Mesothelial cell of epicardium (in vitro differentiated cells): ENCODE data around the gene OR2D2. TPM values are rescaled to one million over a fixed set of nuclear protein-coding genes. Genes with fewer than 3 reads are reported as not detected.

Experiments used
- DNase-seq, 2 experiments: peaks; one replicate each; pipeline ENCODE4 v3.0.0; 2021; ENCODE audit warnings: low spot score in 2 of 2; ENCODE audit not compliant: unreplicated experiment in 2 of 2
- H3K27ac Mint-ChIP-seq: 2 replicates; pipeline ENCODE4 v1.8.0; 2021; ENCODE audit warnings: mixed read lengths
- H3K27me3 Mint-ChIP-seq: 2 replicates; pipeline ENCODE4 v1.8.0; 2021; ENCODE audit warnings: low read depth, mixed read lengths
- H3K36me3 Mint-ChIP-seq: 2 replicates; pipeline ENCODE4 v1.8.0; 2021; ENCODE audit warnings: mixed read lengths
- H3K4me1 Mint-ChIP-seq: 2 replicates; pipeline ENCODE4 v1.8.0; 2021; ENCODE audit warnings: mixed read lengths
- H3K4me3 Mint-ChIP-seq: 2 replicates; pipeline ENCODE4 v1.8.0; 2021; ENCODE audit warnings: mild to moderate bottlenecking, moderate library complexity, mixed read lengths
- H3K9me3 Mint-ChIP-seq: 2 replicates; pipeline ENCODE4 v1.8.0; 2021; ENCODE audit warnings: mixed read lengths
- CTCF ChIP-seq: fragments of 200-600 bp; sonication (generic); IDR thresholded peaks from one replicate; pipeline ENCODE4 v1.5.0; 2021; ENCODE audit warnings: antibody characterized with exemption; ENCODE audit not compliant: unreplicated experiment
- total RNA-seq: library from RNA; stranded (reverse); gene quantifications from 3 replicates; pipeline ENCODE4 v1.2.1, GENCODE V29; 2021

The OR2D2 gene
- total RNA-seq, 1 donor from 2014 or later, result 0.85 TPM

DNA sequence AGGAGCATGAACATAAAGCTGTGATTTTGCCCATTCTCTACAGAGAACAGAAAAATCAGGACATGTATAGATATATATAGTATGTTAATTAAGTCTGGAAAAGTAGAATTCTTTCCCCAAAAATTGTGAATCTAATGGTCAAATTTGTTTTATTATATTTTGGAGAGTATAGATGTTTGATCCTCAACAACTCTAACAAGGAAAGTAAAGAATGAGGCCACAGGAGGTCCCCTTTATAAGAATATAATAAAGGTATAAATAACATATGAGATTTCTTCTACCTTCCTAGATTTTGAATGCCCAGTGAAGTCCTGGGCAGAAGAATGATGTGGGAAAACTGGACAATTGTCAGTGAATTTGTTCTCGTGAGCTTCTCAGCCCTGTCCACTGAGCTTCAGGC, 16.0 kb downstream of the OR2D2 start, which contains the start of gene OR10A4:
Gene OR10A4 (plus strand): TSS at position 301 of the 400 bp plus-strand sequence. CDS start 23 bp downstream, at position 324.
- no peaks in the 10 kb centered on the region for H3K36me3 Mint-ChIP-seq

GRCh38 chr11:6875761-6876160, 16.5 kb downstream of the OR2D2 start:
- Mint-ChIP-seq H3K4me3 (no peak overlapping the region), H3K27ac (no peak overlapping the region), H3K27me3 (no peaks in the 10 kb centered on the region), H3K36me3 (no peaks in the 10 kb centered on the region), H3K9me3 (peaks cover 6% of the 10 kb centered on the region), H3K4me1 (no peaks in the 10 kb centered on the region)
- no peak for DNase-seq
- TF ChIP-seq CTCF, result no peak

More for the DNA sequence above, 16.0 kb downstream of the OR2D2 start, which contains the start of gene OR10A4:
- no peak for TF ChIP-seq CTCF
- no peak within 1 kb of the TSS for H3K4me3 Mint-ChIP-seq
- H3K9me3 Mint-ChIP-seq, result peaks cover 6% of the 10 kb centered on the region
- H3K27me3 Mint-ChIP-seq, result no peaks in the 10 kb centered on the region
- DNase-seq, result no peak
- no peaks in the 10 kb centered on the region for H3K4me1 Mint-ChIP-seq
- no peak within 1 kb of the TSS for H3K27ac Mint-ChIP-seq

DNA sequence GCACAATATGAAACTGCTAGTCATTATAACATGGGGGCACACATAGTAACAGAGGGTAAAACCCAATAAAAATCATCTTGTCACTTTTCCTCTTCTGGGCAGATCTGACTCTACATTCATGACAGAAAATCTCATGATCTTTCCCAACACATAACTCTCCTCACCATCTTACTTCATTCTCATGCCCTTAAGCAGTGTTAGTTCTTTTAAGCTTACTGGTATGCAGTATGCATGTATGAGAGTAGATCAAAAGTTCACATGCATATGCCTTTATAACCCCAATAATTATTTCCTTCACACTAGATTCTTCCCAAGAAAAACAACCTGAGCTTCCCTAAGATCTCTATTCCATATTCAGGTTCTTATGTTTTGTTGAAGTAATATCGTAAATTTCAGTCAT, 21.0 kb downstream of the OR2D2 start:
- H3K4me3 Mint-ChIP-seq, result no peak overlapping the region
- H3K27me3 Mint-ChIP-seq, result peaks cover 2% of the 10 kb centered on the region
- DNase-seq, result no peak
- H3K27ac Mint-ChIP-seq, result no peak overlapping the region
- no peaks in the 10 kb centered on the region for H3K36me3 Mint-ChIP-seq
- TF ChIP-seq CTCF, result no peak
- H3K4me1 Mint-ChIP-seq, result no peaks in the 10 kb centered on the region
- H3K9me3 Mint-ChIP-seq, result no peaks in the 10 kb centered on the region

DNA sequence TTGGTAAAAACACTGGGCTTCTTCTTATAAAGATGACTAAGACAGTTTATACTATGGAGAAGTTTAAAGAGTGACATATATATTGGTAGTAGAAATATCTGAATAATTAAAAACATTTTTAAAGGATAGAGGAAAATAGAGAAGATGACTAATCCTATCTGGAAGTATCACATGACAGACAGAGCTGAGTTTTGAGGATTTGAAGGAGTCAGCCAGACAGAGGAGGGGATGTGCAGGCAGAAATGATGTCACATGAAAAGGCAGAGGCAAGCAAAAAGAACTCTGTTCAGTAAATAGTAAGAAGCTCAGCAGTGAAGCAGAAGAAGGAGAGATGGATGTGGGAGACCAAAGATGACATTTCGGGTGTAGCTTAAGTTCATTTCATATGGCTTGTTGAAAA, 27.9 kb downstream of the OR2D2 start:
- H3K27me3 Mint-ChIP-seq, result no peaks in the 10 kb centered on the region
- peaks cover 12% of the 10 kb centered on the region for H3K9me3 Mint-ChIP-seq
- H3K4me3 Mint-ChIP-seq, result no peak overlapping the region
- no peak overlapping the region for H3K27ac Mint-ChIP-seq
- no peak for TF ChIP-seq CTCF
- no peak for DNase-seq
- H3K4me1 Mint-ChIP-seq, result no peaks in the 10 kb centered on the region
- no peaks in the 10 kb centered on the region for H3K36me3 Mint-ChIP-seq

DNA sequence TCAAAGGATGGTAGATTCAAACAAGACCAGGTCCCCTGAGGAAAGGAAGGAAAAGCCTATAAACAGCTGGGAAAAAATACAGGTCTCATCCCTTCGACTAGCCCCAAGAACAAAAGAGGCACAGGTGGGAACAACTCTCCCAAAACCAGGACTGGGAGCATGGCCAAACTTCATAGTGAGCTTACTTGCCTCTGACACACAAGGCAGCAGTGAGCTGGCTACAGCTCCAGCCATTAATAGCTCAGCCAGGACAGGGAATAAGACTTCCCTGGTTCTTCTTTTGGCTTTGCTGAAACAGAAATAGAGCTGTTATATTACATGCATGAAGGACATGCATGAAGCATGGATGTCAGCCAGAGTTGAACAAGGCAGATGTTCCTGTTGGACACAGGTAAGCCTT, 29.3 kb downstream of the OR2D2 start, which contains the start of gene OR10A2:
Gene OR10A2 (plus strand): TSS at position 97 of the 400 bp plus-strand sequence. CDS start 6,698 bp downstream, outside the sequence.
- Mint-ChIP-seq H3K4me1 (no peaks in the 10 kb centered on the region), H3K9me3 (peaks cover 14% of the 10 kb centered on the region), H3K36me3 (no peaks in the 10 kb centered on the region), H3K4me3 (no peak within 1 kb of the TSS), H3K27me3 (no peaks in the 10 kb centered on the region), H3K27ac (no peak within 1 kb of the TSS)
- no peak for DNase-seq
- TF ChIP-seq CTCF, result no peak

GRCh38 chr11:6856871-6857270, 35.4 kb downstream of the OR2D2 start:
- Mint-ChIP-seq H3K9me3 (peaks cover 35% of the 10 kb centered on the region), H3K27me3 (no peaks in the 10 kb centered on the region), H3K27ac (no peak overlapping the region), H3K4me3 (no peak overlapping the region), H3K4me1 (no peaks in the 10 kb centered on the region), H3K36me3 (peaks cover 3% of the 10 kb centered on the region)
- no peak for DNase-seq
- no peak for TF ChIP-seq CTCF
